ENCODE results near the gene MVB12A.

The MVB12A gene

GRCh38 chr19:17447704-17448130, 27.9 kb downstream of the MVB12A start:
- no peak for DNase-seq

GRCh38 chr19:17448131-17448967, 28.5 kb downstream of the MVB12A start, which contains the start of gene TMEM221:
TSS of gene TMEM221 (minus strand) at chr19:17448668. CDS start at chr19:17448462, 206 bp downstream.
- no peak for DNase-seq

- no peak for DNase-seq
Measured at GRCh38 chr19:17450264-17451075, 30.6 kb downstream of the MVB12A start.

- DNase-seq, result no peak
Measured at GRCh38 chr19:17451820-17452219, 32.0 kb downstream of the MVB12A start.

- DNase-seq, result peak; percentile 10
Measured at GRCh38 chr19:17454576-17455071, 34.8 kb downstream of the MVB12A start.

- no peak for DNase-seq
Measured at GRCh38 chr19:17455308-17456123, 35.7 kb downstream of the MVB12A start.

GRCh38 chr19:17456127-17456526, 36.3 kb downstream of the MVB12A start:
- no peak for DNase-seq

GRCh38 chr19:17457616-17458015, 37.8 kb downstream of the MVB12A start:
- no peak for DNase-seq

GRCh38 chr19:17458970-17459369, 39.1 kb downstream of the MVB12A start:
- no peak for DNase-seq

- DNase-seq, result no peak
Measured at GRCh38 chr19:17460372-17461230, 40.8 kb downstream of the MVB12A start, which contains the start of gene NXNL1. TSS of gene NXNL1 (minus strand) at chr19:17460926. CDS start at chr19:17460869, 57 bp downstream.

- DNase-seq, result no peak
Measured at GRCh38 chr19:17466487-17466850, 46.6 kb downstream of the MVB12A start.

- DNase-seq, result no peak
Measured at GRCh38 chr19:17467471-17468301, 47.8 kb downstream of the MVB12A start.

- no peak for DNase-seq
Measured at GRCh38 chr19:17468302-17469091, 48.6 kb downstream of the MVB12A start.

- DNase-seq, result no peak
Measured at GRCh38 chr19:17469092-17469480, 49.2 kb downstream of the MVB12A start.

GRCh38 chr19:17469481-17470067, 49.7 kb downstream of the MVB12A start:
- DNase-seq, result peak; percentile 98

GRCh38 chr19:17470068-17470841, 50.4 kb downstream of the MVB12A start, which contains the start of gene SLC27A1:
TSS of gene SLC27A1 (plus strand) at chr19:17470524. CDS start at chr19:17470541, 17 bp downstream.
- peak; percentile 98 for DNase-seq

- DNase-seq, result no peak
Measured at GRCh38 chr19:17471410-17472125, 51.7 kb downstream of the MVB12A start.

GRCh38 chr19:17473041-17473440, 53.2 kb downstream of the MVB12A start:
- DNase-seq, result no peak

All from NCI-H2227 treated with DMSO at 0.1 percent for 48 hours (cell line).